ENCODE measurements around the gene TUBB4A.
"Not testable (repeated sequence)": the region's sequence is repeated elsewhere in the genome, so short reads cannot be mapped to it uniquely, and the experiment has no call there.

Gene TUBB4A

GRCh38 chr19:6501740-6502648, at the start of gene TUBB4A:
Gene TUBB4A (minus strand): TSS chr19:6502309. CDS start chr19:6502212, 97 bp downstream.
- no peak for DNase-seq (ENCODE audit: low read depth, low spot score)

GRCh38 chr19:6551091-6551490, 49.0 kb upstream of the TUBB4A start:
- no peak for DNase-seq (ENCODE audit: low read depth, low spot score)

- DNase-seq (ENCODE audit: low read depth, low spot score): not testable (repeated sequence)
Observed at GRCh38 chr19:6550679-6551078, 48.6 kb upstream of the TUBB4A start.

DNA sequence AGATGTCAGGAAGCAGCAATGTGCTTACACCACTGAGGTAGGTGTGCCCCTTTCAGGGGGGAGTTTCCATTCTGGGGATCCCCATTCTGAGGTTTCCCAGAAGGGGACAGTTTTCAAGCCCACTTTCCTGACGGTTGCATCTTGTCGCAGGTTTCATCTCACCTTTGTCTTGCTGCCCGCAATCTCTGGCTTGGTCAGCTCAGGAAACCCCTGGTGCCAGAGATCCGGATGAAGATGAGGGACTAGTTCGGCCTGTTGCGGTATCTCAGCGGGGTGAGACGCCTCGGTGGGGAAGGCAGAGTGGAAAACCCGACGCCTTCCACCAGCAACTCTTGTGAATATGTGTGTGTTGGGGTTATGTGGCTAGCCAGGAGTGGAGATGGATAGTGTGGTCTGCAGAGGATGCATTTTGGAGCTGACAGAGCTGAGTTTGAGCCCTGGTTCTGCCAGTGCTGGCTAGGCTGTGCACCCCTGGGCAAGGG, 41.8 kb upstream of the TUBB4A start:
- DNase-seq (ENCODE audit: low read depth, low spot score): no peak

DNA sequence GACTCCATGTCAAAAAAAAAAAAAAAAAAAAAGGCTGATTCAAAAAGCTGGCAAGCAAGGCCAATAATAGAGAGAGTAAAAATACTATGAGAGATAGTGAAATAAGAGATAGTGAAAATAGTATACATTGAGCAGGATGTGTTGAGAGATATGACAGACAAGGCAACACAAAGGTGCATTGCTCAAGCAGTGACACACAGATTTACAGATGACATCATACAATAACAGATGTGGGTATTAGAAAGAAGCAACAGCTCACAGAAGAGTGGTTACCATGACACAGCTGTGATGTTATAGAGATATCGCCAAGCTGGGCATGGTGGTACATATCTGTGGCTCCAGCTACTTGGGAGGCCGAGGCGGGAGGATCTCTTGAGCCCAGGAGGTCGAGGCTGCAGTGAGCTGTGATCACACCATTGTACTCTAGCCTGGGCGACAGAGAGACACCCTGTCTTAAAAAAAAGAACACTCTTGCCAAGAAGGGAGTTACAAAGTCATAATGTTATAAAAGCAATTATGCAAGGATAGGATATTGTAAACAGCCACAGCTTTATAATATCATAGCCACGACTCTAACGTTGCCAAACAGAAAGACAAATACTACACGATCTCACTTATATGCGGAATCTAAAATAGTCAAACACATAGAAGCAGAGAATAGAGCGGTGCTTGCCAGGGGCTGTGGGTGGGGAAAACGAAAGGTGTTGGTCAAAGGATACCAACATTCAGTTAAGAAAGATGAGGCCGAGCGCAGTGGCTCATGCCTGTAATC, 39.0 kb upstream of the TUBB4A start:
- DNase-seq (ENCODE audit: low read depth, low spot score): no peak

- no peak for DNase-seq (ENCODE audit: low read depth, low spot score)
Observed at GRCh38 chr19:6539514-6539913, 37.4 kb upstream of the TUBB4A start.

- no peak for DNase-seq (ENCODE audit: low read depth, low spot score)
Observed at GRCh38 chr19:6535558-6536137, 33.5 kb upstream of the TUBB4A start.

- DNase-seq (ENCODE audit: low read depth, low spot score): no peak
Observed at GRCh38 chr19:6534451-6535093, 32.5 kb upstream of the TUBB4A start.

DNA sequence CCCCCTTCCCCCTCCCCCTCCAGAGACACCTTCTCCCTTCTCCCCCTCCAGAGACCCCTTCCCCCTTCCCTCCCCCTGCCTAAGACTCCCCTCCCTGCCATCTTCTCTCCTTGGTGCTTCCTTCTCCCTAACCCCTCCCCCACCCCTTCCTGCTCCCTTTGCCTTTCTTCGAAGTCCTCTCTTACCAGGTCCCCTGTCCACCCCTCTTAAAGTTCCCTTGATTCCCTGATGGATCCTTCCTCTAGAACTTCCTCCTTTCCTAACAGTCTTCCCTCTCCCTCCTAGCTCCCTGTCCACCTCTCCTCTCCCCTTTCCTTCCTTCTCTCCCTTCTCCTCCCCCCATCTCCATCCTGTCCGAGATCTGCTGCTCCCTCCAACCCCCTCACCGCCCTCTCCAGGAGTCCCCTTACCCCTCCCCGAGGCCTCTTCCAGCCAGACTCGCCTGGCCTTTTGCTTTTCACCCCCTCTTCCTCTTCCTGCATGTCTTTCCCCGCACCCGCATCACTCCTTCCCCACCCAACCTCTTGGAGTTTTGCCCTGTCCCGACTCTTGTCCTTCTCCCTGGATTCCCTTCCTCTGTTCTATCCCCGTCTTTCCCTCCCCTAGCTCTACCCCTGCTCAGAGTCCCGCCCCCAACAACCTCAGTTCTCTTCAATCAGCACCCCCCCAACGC, 31.8 kb upstream of the TUBB4A start:
- no peak for DNase-seq (ENCODE audit: low read depth, low spot score)

DNA sequence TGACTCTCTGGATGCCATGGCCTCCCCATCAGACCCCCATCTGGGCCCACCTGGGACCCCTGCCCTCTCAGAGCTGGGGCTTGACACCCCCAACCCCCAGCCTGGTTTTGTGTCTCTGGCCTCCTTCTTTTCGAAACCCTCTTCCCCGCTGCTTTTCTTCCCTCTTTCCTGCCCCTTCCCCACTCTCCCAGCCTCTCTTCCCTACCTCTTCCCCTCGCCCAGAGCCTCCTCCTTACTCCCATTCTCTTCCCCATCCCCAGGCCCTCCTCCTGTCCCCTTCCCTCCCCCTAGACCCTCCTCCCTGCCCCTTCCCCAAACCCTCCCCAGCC, 30.9 kb upstream of the TUBB4A start:
- no peak for DNase-seq (ENCODE audit: low read depth, low spot score)

- DNase-seq (ENCODE audit: low read depth, low spot score): no peak
Observed at GRCh38 chr19:6532244-6532999, 30.3 kb upstream of the TUBB4A start.

- no peak for DNase-seq (ENCODE audit: low read depth, low spot score)
Observed at GRCh38 chr19:6531956-6532243, 29.8 kb upstream of the TUBB4A start.

DNA sequence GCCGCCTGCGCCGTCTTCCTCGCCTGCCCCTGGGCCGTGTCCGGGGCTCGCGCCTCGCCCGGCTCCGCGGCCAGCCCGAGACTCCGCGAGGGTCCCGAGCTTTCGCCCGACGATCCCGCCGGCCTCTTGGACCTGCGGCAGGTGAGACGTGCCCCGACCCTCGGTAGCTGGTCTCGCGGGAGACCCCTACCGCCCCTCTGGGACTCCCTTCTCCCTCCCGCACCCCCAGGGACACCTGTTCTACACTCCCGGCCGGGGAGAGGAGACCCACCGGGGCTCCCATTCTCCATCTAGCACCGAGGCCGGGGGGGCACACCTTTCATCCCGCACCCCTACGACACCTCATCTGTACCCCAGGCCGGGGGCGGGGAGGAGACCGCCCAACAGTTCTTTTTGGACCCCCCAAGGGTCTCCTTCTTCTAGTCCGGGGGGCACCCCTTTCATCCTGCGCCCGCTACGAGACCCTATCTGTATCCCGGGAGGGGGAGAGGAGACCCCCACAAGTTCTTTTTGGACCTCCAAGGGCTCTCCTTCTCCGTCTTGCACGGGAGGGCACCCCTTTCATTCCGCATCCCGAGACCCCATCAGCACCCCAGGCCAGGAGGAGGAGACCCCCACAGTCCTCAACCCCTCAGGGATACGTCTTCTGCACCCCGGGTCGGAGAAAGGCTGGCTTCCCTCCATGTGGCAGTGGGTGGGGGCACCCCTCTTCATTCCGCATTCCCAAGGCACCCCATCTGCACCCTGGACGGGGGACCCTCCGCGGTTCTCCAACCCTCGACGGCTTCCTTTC, 29.2 kb upstream of the TUBB4A start:
- DNase-seq (ENCODE audit: low read depth, low spot score): no peak

GRCh38 chr19:6530386-6531162, 28.5 kb upstream of the TUBB4A start, which contains the start of gene TNFSF9:
Gene TNFSF9 (plus strand): TSS chr19:6531026. CDS start chr19:6531037, 11 bp downstream.
- DNase-seq (ENCODE audit: low read depth, low spot score): no peak

DNA sequence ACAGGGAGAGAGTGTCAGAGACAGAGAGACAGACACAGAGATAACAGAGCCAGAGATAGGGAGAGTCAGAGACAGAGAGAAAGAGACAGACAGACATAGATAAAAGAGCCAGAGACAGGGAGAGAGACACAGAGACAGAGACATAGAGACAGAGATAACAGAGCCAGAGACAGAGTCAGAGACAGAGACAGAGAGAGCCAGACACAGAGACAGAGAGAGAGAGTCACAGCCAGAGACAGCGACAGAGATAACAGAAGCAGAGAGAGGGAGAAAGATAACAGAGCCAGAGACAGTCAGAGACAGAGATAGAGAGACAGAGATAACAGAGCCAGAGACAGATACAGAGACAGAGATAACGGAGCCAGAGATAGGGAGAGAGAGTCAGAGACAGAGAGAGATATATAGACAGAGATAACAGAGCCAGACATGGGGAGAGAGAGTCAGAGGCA, 27.9 kb upstream of the TUBB4A start:
- DNase-seq (ENCODE audit: low read depth, low spot score): no peak

DNA sequence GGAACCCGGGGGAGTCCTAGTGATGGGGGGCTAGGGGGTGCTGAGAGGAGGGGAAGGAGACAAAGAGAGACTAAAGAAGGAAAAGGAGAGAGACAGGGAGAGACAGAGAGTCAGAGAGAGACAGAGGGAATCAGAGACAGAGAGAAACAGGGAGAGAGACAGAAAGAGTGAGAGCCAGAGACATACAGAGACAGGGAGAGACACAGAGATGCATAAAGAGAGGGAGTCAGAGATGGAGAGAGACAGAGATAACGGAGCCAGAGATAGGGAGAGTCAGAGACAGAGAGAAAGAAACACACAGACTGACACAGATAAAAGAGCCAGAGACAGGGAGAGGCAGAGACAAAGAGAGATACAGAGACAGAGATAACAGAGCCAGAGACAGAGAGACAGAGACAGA, 27.2 kb upstream of the TUBB4A start:
- no peak for DNase-seq (ENCODE audit: low read depth, low spot score)

GRCh38 chr19:6528544-6529121, 26.5 kb upstream of the TUBB4A start:
- no peak for DNase-seq (ENCODE audit: low read depth, low spot score)

DNA sequence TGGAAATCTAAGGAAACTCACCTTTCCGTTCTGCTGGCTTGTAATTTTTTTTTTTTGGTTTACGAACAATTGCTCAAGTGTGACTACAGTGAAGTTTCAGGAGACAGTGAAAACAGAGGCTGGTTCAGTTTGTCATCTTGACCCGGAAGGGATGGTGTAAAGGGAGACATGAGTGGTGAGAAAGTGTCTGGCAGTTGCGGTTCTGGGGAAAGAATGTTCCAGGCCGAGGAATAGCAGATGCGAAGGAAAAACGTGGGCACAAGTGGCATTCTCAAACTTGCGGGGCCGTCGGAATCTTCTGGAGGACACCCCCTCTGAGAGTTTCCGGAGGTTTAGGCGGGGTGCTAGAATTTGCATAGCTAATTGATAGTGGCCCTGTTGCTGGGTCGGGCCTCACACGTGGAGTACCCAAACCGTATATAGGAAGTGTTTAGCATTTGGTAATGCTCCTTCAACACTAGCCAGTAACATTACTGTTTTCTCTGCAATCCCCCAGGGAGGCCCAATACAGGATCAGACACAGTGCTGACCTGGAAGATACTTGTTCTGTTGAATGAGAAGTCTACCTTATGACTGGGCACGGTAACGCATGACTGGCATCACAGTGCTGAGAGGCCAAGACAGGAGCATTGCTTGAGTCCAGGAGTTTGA, 25.9 kb upstream of the TUBB4A start:
- no peak for DNase-seq (ENCODE audit: low read depth, low spot score)

All from smooth muscle cell of the brain vasculature (primary cell).